Activated CD8-positive, alpha-beta memory T cell treated with anti-CD3 and anti-CD28 coated beads for 48 hours (primary cell): ENCODE data around the gene SLC39A6.
"Not testable (repeated sequence)": the region's sequence is repeated elsewhere in the genome, so short reads cannot be mapped to it uniquely, and the experiment has no call there.

Source experiments
- DNase-seq, 3 experiments: peaks; one replicate each; pipeline ENCODE4 v3.0.0-alpha.2; 2020; ENCODE audit warnings: low read depth in 2 of 3, low spot score in 2 of 3

Gene SLC39A6, protein sequence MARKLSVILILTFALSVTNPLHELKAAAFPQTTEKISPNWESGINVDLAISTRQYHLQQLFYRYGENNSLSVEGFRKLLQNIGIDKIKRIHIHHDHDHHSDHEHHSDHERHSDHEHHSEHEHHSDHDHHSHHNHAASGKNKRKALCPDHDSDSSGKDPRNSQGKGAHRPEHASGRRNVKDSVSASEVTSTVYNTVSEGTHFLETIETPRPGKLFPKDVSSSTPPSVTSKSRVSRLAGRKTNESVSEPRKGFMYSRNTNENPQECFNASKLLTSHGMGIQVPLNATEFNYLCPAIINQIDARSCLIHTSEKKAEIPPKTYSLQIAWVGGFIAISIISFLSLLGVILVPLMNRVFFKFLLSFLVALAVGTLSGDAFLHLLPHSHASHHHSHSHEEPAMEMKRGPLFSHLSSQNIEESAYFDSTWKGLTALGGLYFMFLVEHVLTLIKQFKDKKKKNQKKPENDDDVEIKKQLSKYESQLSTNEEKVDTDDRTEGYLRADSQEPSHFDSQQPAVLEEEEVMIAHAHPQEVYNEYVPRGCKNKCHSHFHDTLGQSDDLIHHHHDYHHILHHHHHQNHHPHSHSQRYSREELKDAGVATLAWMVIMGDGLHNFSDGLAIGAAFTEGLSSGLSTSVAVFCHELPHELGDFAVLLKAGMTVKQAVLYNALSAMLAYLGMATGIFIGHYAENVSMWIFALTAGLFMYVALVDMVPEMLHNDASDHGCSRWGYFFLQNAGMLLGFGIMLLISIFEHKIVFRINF

DNA sequence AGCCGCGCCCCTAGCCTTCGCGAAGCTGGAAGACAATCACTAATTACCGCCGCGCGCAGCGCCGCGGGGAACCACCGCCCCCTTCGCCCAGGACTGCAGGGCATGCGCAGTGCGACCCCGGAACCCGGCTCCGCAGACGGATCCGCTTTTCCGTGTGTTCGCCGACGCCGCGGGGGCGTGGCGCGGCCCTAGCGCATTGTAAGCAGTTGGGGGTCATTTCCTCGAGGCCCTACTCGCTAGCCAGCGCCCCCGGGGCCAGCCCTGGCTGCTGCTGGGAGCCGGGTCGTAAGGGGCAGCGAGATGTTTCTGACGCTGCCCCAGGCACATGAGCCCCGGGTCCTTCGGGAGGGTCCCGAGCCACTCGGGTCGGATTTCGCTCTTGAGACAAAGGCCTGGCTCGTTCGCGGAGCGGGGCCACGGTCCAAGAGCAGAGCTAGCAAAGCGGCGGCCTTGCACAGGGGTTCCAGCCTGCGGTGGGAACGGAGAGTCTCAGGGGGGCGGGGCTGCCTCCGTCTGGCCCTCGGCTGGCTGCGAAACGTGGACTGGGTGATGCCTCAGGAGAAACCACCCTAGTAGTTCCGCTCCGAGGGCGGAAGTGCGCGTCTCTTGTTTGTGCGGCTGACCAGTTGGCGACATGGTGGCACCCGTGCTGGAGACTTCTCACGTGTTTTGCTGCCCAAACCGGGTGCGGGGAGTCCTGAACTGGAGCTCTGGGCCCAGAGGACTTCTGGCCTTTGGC, at the start of gene SLC39A6, which contains the start of gene ELP2:
Gene SLC39A6, minus strand, starts transcription at position 41 of the 739 bp plus-strand sequence. CDS start 2,333 bp downstream, outside the sequence.
Gene ELP2, plus strand, starts transcription at position 600 of the 739 bp plus-strand sequence. Its CDS starts 35 bp downstream, at position 635.
- DNase-seq, result peak; percentile 81 to 91 (median 84)

DNA sequence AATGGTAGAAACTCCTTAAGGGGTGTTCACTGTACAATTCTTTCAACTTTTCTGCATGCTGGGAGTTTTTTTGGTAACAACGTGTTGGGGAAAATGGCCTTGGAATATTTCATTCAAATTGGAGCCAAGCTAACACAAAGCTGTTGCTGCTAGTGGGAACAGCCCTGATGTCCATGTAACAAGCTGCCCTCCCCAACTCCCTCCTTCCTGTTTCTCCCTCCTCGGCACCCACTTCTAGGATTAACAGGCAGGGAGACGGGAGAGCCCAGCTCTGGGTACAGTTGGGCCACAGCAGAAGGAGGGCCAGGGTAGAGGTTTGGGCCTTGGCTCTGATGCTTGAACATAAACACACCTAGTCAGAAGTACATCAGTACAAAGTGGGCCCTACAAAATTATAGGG, 48.8 kb upstream of the SLC39A6 start:
- DNase-seq, result no peak

DNA sequence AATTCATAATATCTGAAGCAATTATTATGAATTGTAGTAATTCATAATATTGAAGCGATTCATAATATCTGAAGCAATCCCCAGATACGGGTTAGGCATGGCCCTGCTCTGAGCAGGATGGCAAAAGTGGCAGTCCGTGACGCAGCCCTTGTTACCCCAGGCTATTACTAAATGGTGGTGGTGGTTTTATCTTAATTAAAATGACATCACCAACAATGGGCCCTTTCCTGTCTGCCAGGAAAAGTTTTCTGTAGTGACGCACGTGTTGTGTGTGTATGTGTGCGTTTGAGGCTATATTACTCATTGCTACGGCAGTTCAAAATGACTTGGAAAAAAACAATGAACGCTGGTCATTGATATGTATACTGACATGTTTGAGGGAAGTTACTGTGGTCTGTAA, 47.6 kb upstream of the SLC39A6 start:
- DNase-seq, result no peak

DNA sequence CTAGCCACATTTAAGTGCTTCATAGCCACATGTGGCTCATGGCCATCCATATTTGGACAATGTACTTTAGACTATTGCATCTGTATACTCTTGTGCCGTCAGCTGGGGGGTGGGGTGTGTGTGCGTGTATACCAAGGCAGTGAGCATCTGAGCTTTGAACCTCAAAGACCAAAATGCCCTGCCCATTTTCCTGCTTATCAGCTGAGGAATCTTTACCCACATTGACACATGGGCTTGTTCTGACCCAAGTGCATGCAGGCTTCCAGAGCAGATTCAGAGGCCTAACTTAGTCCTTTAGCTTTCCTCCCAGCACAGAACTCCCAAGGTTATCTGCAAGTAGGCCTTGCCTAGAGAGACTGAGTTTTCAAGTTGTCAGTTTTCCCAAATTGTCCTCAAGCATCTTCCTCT, 47.0 kb upstream of the SLC39A6 start:
- no peak for DNase-seq

DNA sequence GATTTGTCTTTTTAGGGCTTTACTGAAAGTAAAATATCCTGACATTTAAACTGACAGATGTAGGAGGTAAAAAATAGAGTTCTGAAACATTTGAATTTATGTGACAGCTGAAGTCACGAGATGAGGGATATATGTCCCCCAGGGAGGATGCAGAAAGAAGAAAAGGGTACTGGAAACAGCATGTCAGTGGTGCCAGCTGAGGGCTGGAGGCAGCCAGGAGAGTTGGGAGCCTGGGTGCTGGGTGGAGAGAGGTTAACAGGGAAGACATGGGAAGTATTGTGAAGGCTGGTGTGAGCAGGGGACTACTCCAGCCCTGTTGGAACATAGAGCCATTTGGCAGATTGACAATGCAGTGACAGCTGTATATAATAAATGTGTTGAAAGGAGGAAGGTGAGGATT, 46.3 kb upstream of the SLC39A6 start:
- no peak for DNase-seq

DNA sequence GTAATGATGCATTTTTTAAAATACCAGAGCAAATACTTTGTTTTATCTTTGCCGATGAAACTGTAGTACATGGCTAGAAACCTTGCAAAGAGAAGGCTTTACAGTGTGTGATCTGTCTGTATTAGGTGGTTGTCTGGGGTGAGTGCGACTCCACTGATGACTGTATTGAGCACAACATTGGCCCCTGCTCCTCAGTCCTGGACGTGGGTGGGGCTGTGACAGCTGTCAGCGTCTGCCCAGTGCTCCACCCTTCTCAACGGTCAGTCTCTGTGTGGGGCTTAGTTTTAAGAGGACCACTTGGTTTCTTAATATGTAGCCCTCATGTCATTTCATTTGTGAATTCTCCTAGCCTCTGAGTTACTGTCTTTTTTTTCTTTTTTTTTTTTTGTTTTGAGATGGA, 40.8 kb upstream of the SLC39A6 start:
- DNase-seq, result no peak

DNA sequence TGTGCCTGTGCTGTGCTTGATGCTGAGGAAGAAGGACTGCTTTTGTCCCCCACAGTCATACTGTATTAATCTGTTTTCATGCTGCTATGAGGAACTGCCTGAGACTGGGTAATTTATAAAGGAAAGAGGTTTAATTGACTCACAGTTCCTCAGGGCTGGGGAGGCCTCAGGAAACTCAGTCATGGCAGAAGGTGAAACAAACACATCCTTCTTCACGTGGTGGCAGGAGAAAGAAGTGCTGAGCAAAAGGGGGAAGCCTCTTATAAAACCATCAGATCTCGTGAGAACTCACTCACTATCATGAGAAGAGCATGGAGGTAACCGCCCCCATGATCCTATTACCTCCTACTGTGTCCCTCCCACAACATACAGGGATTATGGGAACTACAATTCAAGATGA, 39.2 kb upstream of the SLC39A6 start:
- not testable (repeated sequence) for DNase-seq

DNA sequence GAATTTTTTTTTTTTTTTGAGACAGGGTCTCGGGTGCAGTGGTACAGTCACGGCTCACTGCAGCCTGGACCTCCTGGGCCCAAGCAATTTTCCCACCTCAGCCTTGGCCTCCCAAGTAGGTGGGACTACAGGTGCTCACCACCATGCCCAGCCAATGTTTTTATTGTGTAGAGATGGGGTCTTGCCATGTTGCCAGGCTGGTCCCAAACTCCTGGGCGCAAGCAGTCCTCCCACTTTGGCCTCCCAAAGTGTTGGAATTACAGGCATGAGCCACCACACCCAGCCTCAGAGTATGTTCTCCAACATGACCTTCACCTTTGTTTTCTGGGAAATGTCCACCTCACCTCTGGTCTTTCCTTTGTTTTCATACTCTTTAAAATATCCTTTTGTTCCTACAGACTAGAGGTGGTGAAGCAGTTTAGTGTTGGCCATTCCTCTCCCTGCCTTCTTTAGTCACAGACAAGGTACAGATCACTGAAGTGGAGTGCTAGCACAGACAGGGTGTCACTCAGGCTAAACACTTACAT, 38.6 kb upstream of the SLC39A6 start:
- no peak for DNase-seq

DNA sequence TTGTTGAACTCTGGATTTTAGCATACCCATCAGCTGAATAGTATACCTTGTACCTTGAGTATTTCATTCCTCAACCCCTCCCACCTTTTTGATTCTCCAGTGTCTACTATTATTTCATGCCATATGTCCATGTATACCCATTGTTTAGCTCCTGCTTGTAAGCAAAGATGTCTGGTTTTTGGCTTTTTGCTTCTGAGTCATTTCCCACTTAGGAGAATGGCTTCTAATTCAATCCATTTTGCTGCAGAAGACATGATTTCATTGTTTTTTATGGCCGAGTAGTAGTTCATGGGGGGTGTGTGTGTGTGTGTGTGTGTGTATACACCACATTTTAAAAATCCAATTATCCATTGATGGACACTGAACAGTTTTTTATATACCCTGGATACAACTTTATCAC, 33.8 kb upstream of the SLC39A6 start:
- no peak for DNase-seq

DNA sequence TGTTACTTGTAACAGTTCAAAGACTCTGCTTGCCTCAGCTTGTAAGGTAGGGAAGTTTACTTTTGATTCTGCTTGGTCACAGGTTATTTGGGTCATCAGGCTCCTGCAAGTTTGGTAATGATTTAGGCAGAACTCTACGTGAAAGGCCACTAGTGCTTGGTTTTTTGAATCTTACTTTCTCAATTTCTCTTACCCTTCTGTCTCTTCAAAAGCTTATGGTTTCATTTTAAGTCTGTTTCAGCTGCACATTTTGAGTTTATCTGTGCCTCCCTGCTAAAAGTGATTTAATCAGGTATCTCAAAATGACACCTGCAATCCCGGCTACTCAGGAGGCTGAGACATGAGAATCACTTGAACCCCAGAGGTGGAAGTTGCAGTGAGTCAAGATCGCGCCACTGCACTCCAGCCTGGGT, 31.8 kb upstream of the SLC39A6 start:
- no peak for DNase-seq

DNA sequence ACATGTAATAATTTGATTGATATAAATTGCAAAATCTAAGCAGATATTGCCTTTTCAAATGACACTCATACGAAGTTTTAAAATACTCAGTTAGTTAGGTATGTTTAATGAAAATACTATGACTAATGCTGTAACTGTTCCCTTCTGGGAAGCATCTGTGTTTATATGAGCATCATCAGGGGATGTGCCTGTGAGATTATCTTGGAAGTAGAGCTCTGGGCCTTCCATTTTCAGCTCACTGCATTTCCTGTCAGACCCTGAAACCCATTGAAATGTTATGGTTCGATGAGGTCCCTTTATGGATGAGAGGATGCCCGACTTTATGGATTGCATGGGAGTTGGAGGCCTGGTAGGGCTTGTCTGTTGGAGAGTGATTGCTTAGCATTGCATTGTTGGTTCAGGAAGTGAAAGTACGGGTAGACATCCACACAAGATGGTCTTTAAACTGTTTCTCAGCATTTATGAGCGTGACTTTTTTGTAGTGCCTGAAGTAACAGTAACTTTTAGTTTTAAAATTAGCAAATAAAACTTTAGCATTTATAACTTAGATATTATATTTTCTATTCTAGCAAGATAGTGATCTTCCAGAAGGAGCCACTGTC, 29.2 kb upstream of the SLC39A6 start:
- DNase-seq, result no peak

DNA sequence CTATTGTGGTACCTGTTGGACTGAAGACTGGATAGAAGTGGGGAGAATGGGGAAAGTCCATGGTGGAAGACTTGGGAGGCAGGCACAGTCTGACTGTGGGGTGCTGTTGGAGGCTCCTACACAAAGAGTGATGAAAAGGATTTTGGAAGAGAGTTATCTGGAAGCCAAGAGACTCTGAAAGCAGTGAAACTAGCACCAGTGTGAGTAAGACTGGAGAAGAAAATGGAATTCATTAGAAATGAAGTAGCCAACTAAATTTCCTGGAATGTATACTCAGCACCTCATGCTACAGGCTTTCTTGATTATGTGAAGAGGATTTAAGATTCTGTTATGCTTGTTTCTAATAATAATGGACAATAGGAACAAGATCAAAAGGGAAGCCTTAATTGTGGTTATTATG, 28.3 kb upstream of the SLC39A6 start:
- DNase-seq, result no peak

DNA sequence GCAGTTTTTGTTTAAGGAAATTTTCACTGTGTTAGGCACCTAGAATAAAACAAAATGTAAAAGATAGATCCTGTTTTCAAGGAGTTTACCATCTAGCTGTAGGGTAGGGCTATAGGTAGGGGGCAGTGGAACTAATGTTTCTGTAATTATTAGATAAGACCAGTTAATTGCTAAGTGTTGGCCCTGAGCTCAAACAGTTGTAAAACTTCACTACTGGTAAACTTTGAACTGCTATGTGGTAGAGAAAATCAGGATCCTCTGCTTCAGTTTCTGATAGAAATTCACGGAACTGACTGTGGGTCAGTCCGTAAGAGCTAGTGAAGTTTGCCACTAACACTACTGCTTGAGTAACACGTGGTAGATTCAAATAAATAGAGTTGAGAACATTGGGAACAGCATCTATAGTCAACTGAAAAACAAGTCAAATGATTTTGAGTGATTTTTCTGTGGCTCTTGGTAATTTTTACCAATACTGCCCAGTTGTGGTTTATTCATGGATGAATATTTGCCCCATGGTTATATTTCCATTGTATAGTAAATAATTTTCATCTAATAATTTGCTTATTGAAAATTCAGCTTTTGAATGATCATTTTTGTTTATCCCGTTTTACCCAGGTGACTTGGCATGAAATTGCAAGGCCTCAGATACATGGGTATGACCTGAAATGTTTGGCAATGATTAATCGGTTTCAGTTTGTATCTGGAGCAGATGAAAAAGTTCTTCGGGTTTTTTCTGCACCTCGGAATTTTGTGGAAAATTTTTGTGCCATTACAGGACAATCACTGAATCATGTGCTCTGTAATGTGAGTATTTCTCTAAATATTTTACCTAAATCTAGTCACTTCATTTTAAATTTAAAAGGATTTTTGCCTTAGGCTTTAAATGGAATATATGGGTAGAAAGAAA, 27.0 kb upstream of the SLC39A6 start:
- DNase-seq, result no peak

DNA sequence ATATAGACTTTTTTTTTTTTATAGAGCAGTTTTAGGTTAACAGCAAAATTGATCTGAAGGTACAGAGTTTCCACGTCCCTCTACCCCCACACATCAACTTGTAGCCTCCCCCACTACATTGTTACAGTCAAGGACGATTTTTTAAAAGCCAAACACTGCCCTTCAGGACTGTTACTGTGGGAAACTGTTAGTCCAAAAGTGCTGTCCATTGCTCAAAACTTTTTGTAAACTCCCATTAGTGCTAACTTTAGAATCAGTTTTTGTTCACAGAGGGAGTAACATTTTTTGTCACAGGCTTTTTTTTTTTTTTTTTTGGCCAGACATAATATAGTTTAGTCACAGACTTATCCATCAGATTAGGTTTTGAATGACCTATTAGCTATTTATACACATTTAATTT, 24.6 kb upstream of the SLC39A6 start:
- no peak for DNase-seq

DNA sequence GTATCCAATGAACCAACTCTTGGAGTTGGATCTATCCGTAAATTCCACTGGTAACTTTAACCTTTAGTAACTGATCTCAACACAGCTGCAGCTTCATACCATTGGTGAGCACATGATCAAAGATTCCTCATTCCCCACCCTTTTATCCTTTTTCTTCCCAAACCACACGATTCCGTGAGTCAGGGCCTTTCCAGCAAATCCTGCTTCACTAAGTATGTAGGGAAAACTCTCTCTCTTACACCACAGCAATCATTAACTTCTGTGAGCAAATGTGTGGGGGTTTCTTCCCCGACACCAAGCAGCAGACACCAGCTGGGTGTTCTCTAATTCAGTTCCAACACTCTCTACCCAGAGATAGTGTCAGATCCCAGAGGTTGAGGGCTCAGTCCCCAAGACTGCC, 24.1 kb upstream of the SLC39A6 start:
- no peak for DNase-seq

DNA sequence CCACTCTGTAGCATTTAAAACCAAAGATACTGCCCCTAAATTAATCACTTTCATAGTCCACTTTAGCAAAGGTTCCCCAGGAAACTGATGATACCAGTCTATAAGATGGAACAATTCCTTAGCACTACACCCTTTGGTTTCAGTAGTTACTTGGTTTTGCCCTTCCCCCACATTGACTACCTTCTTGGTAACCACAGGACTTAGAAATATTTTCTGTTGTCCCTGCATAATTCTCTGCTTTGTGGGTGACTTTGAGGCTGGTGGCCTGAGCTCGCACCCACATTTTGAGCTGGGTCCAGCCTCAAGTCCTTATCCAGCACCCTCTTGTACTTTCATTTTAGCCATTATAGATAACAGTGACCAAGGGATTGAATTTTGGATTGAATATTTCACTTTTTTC, 23.6 kb upstream of the SLC39A6 start:
- no peak for DNase-seq

DNA sequence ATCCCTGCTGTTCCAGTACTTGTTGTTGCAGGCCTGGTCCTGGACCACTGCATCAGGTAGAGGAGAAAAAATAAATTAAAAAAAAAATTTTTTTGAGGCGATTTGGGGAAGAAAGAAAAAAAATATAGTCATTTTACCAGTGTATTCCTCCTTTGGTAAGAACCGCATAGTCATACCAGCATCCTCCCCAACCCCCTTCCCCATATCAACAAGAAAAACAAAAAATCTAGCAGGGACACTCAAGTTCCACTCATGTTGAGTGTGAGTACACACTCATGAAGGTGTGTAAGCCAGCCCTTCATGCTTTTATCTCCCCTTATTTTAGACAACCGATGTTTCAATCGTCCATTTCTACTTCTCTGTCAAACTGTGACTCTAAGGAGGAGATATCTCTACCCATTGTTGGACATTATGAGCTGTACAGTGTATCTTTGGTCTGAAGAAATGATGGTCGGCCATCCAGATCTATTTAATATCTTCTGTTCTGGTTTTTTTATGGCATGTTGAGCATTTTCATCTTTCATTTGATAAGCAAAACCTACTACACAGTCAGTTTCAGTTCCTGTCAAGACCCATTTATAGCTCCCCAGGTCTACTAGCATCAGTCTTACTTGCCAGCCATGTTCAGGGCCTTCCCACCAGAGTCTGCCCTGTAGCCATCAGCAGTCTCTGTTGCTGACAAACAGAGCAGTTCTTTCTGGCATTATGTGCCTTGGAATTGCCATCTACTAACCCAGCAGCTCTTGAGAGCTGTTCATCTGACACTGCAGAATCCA, 20.6 kb upstream of the SLC39A6 start:
- DNase-seq, result no peak

DNA sequence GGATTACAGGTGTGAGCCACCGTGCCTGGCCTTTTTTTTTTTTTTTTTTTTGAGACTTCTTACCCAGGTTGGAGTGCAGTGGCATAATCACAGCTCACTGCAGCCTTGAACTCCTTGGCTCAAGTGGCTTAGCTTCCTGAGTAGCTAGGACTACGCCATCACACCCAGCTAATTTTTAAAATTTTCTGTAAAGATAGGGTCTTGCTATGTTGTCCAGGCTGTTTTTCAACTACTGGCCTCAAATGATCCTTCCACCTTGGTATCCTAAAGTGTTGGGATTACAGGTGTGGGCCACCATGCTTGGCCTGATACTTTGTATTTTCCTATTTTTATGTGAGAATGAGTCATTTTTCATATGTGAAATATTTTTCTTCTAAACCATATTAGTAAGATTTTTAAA, 14.3 kb upstream of the SLC39A6 start:
- no peak for DNase-seq

DNA sequence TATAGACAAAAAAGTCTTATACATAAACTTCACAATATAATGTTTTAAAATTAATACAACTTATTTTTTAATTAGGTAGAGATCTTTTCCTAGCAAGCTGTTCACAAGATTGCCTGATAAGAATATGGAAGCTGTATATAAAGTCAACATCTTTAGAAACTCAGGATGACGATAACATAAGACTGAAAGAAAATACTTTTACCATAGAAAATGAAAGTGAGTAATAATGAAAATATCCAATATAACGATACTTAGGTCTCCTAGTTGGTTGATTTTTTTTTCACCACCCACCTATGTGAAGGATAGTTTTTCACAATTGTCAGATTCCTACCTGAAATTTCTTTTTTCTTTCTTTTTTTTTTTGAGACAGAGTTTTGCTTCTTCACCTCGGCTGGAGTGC, 13.6 kb upstream of the SLC39A6 start:
- DNase-seq, result no peak
